ENCODE data around the gene BTRC. TPM values are rescaled to one million over a fixed set of nuclear protein-coding genes. Genes with fewer than 3 reads are reported as not detected.
"Not testable (repeated sequence)": the region's sequence is repeated elsewhere in the genome, so short reads cannot be mapped to it uniquely, and the experiment has no call there.

The BTRC gene
- total and polyA plus RNA-seq, 8 donors: 4.3 to 16.4 (median 9.0) TPM

DNA sequence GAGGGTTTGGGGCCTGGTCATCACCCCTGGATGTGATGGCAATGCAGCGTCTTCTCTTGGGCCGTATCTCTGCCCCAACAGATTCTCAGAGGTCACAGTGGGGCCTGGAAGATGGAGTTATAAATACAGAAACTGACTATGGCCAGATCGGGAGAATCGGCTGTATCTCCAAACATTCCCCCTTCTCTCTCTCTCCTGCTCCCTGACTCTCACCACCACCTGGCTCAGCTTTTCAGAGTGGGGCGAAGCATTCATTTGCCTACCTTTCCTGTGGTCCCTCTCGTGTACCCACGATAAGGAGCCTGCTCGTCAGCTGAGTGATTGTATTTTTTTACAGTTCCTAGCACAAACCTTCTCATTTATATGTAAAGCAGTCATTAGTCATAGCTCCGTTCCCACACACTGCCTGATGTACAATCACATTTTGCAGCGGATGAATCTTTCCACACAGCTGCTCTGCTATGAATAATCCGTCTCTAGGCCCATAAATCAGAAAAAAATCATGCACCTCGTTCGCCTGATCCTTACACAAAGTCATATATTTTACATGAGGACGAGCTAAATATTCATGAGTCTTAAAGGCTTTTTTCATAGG lies 23.2 kb upstream of the BTRC start:
- Histone ChIP-seq H3K4me3 (no peak overlapping the region), H3K9me3 (no peaks in the 10 kb centered on the region), H3K36me3 (no peaks in the 10 kb centered on the region), H3K4me1 (no peaks in the 10 kb centered on the region), H3K27me3 (no peaks in the 10 kb centered on the region), H3K27ac (no peak overlapping the region)
- 69 to 71% methylated on average over 14 of the region's 14 CpGs for WGBS, 2 donors
- TF ChIP-seq, protein P1, sequence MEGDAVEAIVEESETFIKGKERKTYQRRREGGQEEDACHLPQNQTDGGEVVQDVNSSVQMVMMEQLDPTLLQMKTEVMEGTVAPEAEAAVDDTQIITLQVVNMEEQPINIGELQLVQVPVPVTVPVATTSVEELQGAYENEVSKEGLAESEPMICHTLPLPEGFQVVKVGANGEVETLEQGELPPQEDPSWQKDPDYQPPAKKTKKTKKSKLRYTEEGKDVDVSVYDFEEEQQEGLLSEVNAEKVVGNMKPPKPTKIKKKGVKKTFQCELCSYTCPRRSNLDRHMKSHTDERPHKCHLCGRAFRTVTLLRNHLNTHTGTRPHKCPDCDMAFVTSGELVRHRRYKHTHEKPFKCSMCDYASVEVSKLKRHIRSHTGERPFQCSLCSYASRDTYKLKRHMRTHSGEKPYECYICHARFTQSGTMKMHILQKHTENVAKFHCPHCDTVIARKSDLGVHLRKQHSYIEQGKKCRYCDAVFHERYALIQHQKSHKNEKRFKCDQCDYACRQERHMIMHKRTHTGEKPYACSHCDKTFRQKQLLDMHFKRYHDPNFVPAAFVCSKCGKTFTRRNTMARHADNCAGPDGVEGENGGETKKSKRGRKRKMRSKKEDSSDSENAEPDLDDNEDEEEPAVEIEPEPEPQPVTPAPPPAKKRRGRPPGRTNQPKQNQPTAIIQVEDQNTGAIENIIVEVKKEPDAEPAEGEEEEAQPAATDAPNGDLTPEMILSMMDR (IDR thresholded peaks at IDR 0.05): no peak
- FAIRE-seq (no peak), DNase-seq (no peak), ATAC-seq (no peak)
- intact Hi-C loops (cut with DNase I): no loop called here

DNA sequence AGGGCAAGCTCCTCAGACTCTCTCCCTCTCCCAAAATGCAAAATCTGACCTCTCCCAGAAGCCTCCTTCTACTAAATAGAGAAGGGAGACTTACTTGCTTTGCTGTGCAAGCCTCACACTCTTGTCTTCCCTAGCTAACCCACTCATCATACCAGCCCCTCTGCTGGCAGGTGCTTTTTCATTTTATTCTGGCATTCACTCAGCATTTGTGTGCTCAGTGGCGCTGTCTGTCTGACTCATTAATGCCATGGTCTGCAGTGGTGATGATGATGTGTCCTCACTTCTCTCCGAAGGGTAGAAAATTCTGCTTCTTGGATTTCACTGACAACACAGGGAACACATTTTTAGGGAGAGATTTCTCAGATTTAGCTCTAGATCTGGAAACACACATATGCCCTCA lies 22.0 kb upstream of the BTRC start:
- TF ChIP-seq, protein P1 (IDR thresholded peaks at IDR 0.05): no peak
- Histone ChIP-seq H3K27me3 (no peaks in the 10 kb centered on the region), H3K36me3 (no peaks in the 10 kb centered on the region), H3K4me3 (no peak overlapping the region), H3K9me3 (no peaks in the 10 kb centered on the region), H3K27ac (no peak overlapping the region), H3K4me1 (no peaks in the 10 kb centered on the region)
- ATAC-seq (no peak), DNase-seq (no peak), FAIRE-seq (no peak)
- intact Hi-C loops (cut with DNase I): no loop called here
- 87 to 93% methylated on average over 2 of the region's 2 CpGs for WGBS, 2 donors

DNA sequence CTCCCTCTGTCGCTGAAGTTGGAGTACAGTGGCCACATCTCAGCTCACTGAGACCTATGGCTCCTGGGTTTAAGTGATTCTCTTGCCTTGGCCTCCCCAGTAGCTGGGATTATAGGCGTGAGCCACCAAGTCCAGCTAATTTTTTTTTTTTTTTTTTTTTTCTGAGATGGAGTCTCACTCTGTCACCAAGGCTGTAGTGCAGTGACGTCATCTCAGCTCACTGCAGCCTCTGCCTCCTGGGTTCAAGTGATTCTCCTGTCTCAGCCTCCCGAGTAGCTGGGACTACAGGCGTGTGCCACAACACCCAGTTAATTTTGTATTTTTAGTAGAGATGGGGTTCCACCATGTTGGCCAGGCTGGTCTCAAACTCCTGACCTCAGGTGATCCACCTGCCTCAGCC lies 19.7 kb upstream of the BTRC start:
- H3K4me1 ChIP-seq; H3K27ac ChIP-seq; H3K27me3 ChIP-seq; ATAC-seq; H3K36me3 ChIP-seq; intact Hi-C loops (cut with DNase I); H3K4me3 ChIP-seq; H3K9me3 ChIP-seq; DNase-seq; FAIRE-seq: not testable (repeated sequence)
- WGBS, 2 donors: 78 to 81% methylated on average over 5 of the region's 5 CpGs

GRCh38 chr10:101336382-101336781 lies 17.6 kb upstream of the BTRC start:
- Histone ChIP-seq H3K9me3 (no peaks in the 10 kb centered on the region), H3K4me1 (no peaks in the 10 kb centered on the region), H3K36me3 (no peaks in the 10 kb centered on the region), H3K27ac (no peak overlapping the region), H3K4me3 (no peak overlapping the region), H3K27me3 (no peaks in the 10 kb centered on the region)
- TF ChIP-seq, protein P1 (IDR thresholded peaks at IDR 0.05): no peak
- DNase-seq: no peak
- intact Hi-C loops (cut with DNase I): no loop called here
- no peak for ATAC-seq
- no peak for FAIRE-seq

- Histone ChIP-seq H3K27me3 (no peaks in the 10 kb centered on the region), H3K27ac (no peak overlapping the region), H3K4me3 (no peak overlapping the region), H3K36me3 (no peaks in the 10 kb centered on the region), H3K9me3 (no peaks in the 10 kb centered on the region), H3K4me1 (no peaks in the 10 kb centered on the region)
- ATAC-seq: no peak
- no peak for DNase-seq
- TF ChIP-seq, protein P1 (IDR thresholded peaks at IDR 0.05): no peak
- intact Hi-C loops (cut with DNase I): no loop called here
- FAIRE-seq: no peak
- 86% methylated on average over 4 of the region's 4 CpGs for WGBS, 2 donors
Measured at GRCh38 chr10:101337836-101338235, 16.1 kb upstream of the BTRC start.

Measured in pancreas (tissue), 10 donors.